ENCODE results near the gene GBP4. TPM values are rescaled to one million over a fixed set of nuclear protein-coding genes. Genes with fewer than 3 reads are reported as not detected.

The GBP4 gene
- total RNA-seq, 1 experiment from 2014 or later, result 0.05 TPM

- Histone ChIP-seq H2AFZ (ENCODE audit: low read depth, low read length, poor library complexity, severe bottlenecking) (no peak overlapping the region), H3K4me1 (ENCODE audit: control insufficient read depth in 1 of 2, insufficient read depth in 2 of 2, low read length in 2 of 2) (no peaks in the 10 kb centered on the region), H3K9ac (ENCODE audit: low read length) (no peak overlapping the region), H3K79me2 (ENCODE audit: insufficient read depth, low read length) (no peaks in the 10 kb centered on the region), H3K4me3 (replicated peaks in 1 of 2; ENCODE audit: low read depth in 1 of 2, low read length in 2 of 2) (no peak overlapping the region), H3K4me2 (ENCODE audit: low read length) (no peak overlapping the region), H3K9me3 (ENCODE audit: control insufficient read depth in 1 of 2, insufficient read depth in 1 of 2, low read depth in 1 of 2, low read length in 2 of 2) (no peaks in the 10 kb centered on the region), H3K27me3 (ENCODE audit: insufficient read depth, low read length) (no peaks in the 10 kb centered on the region), H3K9me2 (ENCODE audit: insufficient read depth) (no peaks in the 10 kb centered on the region; the same call in 1 of the 2 replicates), H4K20me1 (ENCODE audit: insufficient read depth) (no peaks in the 10 kb centered on the region), H3K27ac (ENCODE audit: low read depth, low read length) (no peak overlapping the region), H3K36me3 (ENCODE audit: control insufficient read depth in 1 of 2, insufficient read depth in 2 of 2, low read length in 2 of 2) (no peaks in the 10 kb centered on the region)
- no peak for TF ChIP-seq CBX3 (IDR thresholded peaks at IDR 0.05; ENCODE audit: low read depth)
- TF ChIP-seq ATF3 (IDR thresholded peaks at IDR 0.05), result no peak
- no peak for TF ChIP-seq ZFX (IDR thresholded peaks at IDR 0.05)
- RAD21 ChIA-PET (ENCODE audit: low non-redundant PET in 1 of 2, low total read pairs in 2 of 2, uncharacterized antibody in 2 of 2, unreplicated experiment in 2 of 2), result no interaction called here
- POLR2A ChIA-PET, result no interaction called here
- ATAC-seq (no peak), DNase-seq (ENCODE audit: low read depth, low spot score) (no peak)
- CTCF ChIA-PET, result no interaction called here
- BruUV-seq (replicated peaks), result no TSS peak
- intact Hi-C loops (cut with micrococcal nuclease), result no loop called here
Measured at GRCh38 chr1:89199525-89200031, 836 bp upstream of the GBP4 start.

DNA sequence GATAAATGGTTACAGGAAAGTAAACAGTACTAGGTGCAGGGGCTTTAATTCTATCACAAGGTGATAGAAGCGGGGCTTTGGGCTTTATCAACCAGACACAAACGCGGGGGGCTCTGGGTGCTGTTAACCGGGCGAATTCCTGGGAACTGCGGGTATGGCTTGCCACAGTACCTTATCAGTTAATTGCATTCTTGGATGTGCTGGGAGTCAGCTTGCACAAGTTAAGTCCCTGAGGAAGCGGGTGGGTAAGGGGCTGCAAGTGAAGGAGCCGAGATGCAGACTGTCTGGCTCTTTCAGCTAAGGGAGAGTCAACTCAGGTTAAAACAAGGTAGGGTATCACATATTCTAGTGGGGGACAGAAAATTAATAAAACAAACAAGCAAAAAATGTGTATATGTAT, 661 bp downstream of the GBP4 start:
- H3K9me3 ChIP-seq (ENCODE audit: control insufficient read depth in 1 of 2, insufficient read depth in 1 of 2, low read depth in 1 of 2, low read length in 2 of 2), result no peaks in the 10 kb centered on the region
- no peaks in the 10 kb centered on the region for H3K27me3 ChIP-seq (ENCODE audit: insufficient read depth, low read length)
- no peak overlapping the region for H3K27ac ChIP-seq (ENCODE audit: low read depth, low read length)
- ATAC-seq (no peak), DNase-seq (ENCODE audit: low read depth, low spot score) (no peak)
- H3K79me2 ChIP-seq (ENCODE audit: insufficient read depth, low read length), result no peaks in the 10 kb centered on the region
- no peaks in the 10 kb centered on the region for H3K36me3 ChIP-seq (ENCODE audit: control insufficient read depth in 1 of 2, insufficient read depth in 2 of 2, low read length in 2 of 2)
- H3K9ac ChIP-seq (ENCODE audit: low read length), result no peak overlapping the region
- no peak overlapping the region for H3K4me3 ChIP-seq (replicated peaks in 1 of 2; ENCODE audit: low read depth in 1 of 2, low read length in 2 of 2)
- intact Hi-C loops (cut with micrococcal nuclease), result no loop called here
- H4K20me1 ChIP-seq (ENCODE audit: insufficient read depth), result no peaks in the 10 kb centered on the region
- RAD21 ChIA-PET (ENCODE audit: low non-redundant PET in 1 of 2, low total read pairs in 2 of 2, uncharacterized antibody in 2 of 2, unreplicated experiment in 2 of 2), result no interaction called here
- H3K9me2 ChIP-seq (ENCODE audit: insufficient read depth), result no peaks in the 10 kb centered on the region; the same call in 1 of the 2 replicates
- H3K4me2 ChIP-seq (ENCODE audit: low read length), result no peak overlapping the region
- BruUV-seq (replicated peaks), result no TSS peak
- POLR2A ChIA-PET, result no interaction called here
- CTCF ChIA-PET, result no interaction called here
- no peak overlapping the region for H2AFZ ChIP-seq (ENCODE audit: low read depth, low read length, poor library complexity, severe bottlenecking)
- no peaks in the 10 kb centered on the region for H3K4me1 ChIP-seq (ENCODE audit: control insufficient read depth in 1 of 2, insufficient read depth in 2 of 2, low read length in 2 of 2)
- no peak for TF ChIP-seq SP1 (IDR thresholded peaks at IDR 0.05; ENCODE audit: low read depth)
- TF ChIP-seq, protein P1, sequence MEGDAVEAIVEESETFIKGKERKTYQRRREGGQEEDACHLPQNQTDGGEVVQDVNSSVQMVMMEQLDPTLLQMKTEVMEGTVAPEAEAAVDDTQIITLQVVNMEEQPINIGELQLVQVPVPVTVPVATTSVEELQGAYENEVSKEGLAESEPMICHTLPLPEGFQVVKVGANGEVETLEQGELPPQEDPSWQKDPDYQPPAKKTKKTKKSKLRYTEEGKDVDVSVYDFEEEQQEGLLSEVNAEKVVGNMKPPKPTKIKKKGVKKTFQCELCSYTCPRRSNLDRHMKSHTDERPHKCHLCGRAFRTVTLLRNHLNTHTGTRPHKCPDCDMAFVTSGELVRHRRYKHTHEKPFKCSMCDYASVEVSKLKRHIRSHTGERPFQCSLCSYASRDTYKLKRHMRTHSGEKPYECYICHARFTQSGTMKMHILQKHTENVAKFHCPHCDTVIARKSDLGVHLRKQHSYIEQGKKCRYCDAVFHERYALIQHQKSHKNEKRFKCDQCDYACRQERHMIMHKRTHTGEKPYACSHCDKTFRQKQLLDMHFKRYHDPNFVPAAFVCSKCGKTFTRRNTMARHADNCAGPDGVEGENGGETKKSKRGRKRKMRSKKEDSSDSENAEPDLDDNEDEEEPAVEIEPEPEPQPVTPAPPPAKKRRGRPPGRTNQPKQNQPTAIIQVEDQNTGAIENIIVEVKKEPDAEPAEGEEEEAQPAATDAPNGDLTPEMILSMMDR (IDR thresholded peaks at IDR 0.05 in 2 of 3, conservative IDR thresholded peaks at IDR 0.05 in 1 of 3; ENCODE audit: borderline replicate concordance in 1 of 3, insufficient read depth in 1 of 3, low read depth in 2 of 3, low read length in 2 of 3), result no peak
- TF ChIP-seq CBX3 (IDR thresholded peaks at IDR 0.05; ENCODE audit: low read depth), result no peak
- TF ChIP-seq EGR1 (IDR thresholded peaks at IDR 0.05; ENCODE audit: low read depth), result no peak
- no peak for TF ChIP-seq POLR2AphosphoS5 (IDR thresholded peaks at IDR 0.05; ENCODE audit: low read depth, low read length)
- TF ChIP-seq, protein P2, sequence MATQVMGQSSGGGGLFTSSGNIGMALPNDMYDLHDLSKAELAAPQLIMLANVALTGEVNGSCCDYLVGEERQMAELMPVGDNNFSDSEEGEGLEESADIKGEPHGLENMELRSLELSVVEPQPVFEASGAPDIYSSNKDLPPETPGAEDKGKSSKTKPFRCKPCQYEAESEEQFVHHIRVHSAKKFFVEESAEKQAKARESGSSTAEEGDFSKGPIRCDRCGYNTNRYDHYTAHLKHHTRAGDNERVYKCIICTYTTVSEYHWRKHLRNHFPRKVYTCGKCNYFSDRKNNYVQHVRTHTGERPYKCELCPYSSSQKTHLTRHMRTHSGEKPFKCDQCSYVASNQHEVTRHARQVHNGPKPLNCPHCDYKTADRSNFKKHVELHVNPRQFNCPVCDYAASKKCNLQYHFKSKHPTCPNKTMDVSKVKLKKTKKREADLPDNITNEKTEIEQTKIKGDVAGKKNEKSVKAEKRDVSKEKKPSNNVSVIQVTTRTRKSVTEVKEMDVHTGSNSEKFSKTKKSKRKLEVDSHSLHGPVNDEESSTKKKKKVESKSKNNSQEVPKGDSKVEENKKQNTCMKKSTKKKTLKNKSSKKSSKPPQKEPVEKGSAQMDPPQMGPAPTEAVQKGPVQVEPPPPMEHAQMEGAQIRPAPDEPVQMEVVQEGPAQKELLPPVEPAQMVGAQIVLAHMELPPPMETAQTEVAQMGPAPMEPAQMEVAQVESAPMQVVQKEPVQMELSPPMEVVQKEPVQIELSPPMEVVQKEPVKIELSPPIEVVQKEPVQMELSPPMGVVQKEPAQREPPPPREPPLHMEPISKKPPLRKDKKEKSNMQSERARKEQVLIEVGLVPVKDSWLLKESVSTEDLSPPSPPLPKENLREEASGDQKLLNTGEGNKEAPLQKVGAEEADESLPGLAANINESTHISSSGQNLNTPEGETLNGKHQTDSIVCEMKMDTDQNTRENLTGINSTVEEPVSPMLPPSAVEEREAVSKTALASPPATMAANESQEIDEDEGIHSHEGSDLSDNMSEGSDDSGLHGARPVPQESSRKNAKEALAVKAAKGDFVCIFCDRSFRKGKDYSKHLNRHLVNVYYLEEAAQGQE (IDR thresholded peaks at IDR 0.05; ENCODE audit: low read depth), result no peak
- TF ChIP-seq ZBTB33 (IDR thresholded peaks at IDR 0.05; ENCODE audit: extremely low read depth, insufficient replicate concordance, low read length), result no peak
- no peak for TF ChIP-seq RAD21 (IDR thresholded peaks at IDR 0.05; ENCODE audit: low read depth)
- TF ChIP-seq EZH2phosphoT487 (IDR thresholded peaks at IDR 0.05; ENCODE audit: borderline replicate concordance), result no peak
- TF ChIP-seq EZH2 (IDR thresholded peaks at IDR 0.05), result no peak
- no peak for TF ChIP-seq JUND (IDR thresholded peaks at IDR 0.05)
- TF ChIP-seq CEBPB (IDR thresholded peaks at IDR 0.05; ENCODE audit: low read depth), result no peak

Measured in HCT116 (cell line).